Stimulated activated CD4-positive, alpha-beta T cell treated with anti-CD3 and anti-CD28 coated beads, Interleukin-12 subunit alpha, Interleukin-12 subunit beta, amount 100 ng/mL, for 4 hours (primary cell): ENCODE results near the gene PPP3CA.

Source experiments
- DNase-seq: peaks from one replicate; pipeline ENCODE4 v3.0.0-alpha.2; 2020

The PPP3CA gene

GRCh38 chr4:101081695-101082369 lies 265.5 kb downstream of the PPP3CA start:
- DNase-seq, result no peak

- DNase-seq, result no peak
Observed at GRCh38 chr4:101081166-101081565, 266.2 kb downstream of the PPP3CA start.

- DNase-seq, result no peak
Observed at GRCh38 chr4:101078950-101079349, 268.4 kb downstream of the PPP3CA start.

- no peak for DNase-seq
Observed at GRCh38 chr4:101076032-101076431, 271.3 kb downstream of the PPP3CA start.

- no peak for DNase-seq
Observed at GRCh38 chr4:101075536-101075935, 271.8 kb downstream of the PPP3CA start.

GRCh38 chr4:101074326-101074725 lies 273.0 kb downstream of the PPP3CA start:
- no peak for DNase-seq

- DNase-seq, result no peak
Observed at GRCh38 chr4:101071241-101071640, 276.1 kb downstream of the PPP3CA start.

GRCh38 chr4:101068115-101068514 lies 279.2 kb downstream of the PPP3CA start:
- no peak for DNase-seq

- no peak for DNase-seq
Observed at GRCh38 chr4:101067383-101067782, 279.9 kb downstream of the PPP3CA start.

GRCh38 chr4:101066626-101067170 lies 280.6 kb downstream of the PPP3CA start:
- DNase-seq, result no peak

- DNase-seq, result no peak
Observed at GRCh38 chr4:101065935-101066485, 281.3 kb downstream of the PPP3CA start.

- DNase-seq, result no peak
Observed at GRCh38 chr4:101065346-101065745, 282.0 kb downstream of the PPP3CA start.

GRCh38 chr4:101064541-101065180 lies 282.7 kb downstream of the PPP3CA start:
- no peak for DNase-seq

- DNase-seq, result no peak
Observed at GRCh38 chr4:101055392-101055791, 291.9 kb downstream of the PPP3CA start.

GRCh38 chr4:101050837-101051205 lies 296.5 kb downstream of the PPP3CA start:
- DNase-seq, result no peak

- no peak for DNase-seq
Observed at GRCh38 chr4:101050088-101050836, 297.1 kb downstream of the PPP3CA start.

- no peak for DNase-seq
Observed at GRCh38 chr4:101049549-101050001, 297.8 kb downstream of the PPP3CA start.

- DNase-seq, result no peak
Observed at GRCh38 chr4:101044766-101045165, 302.6 kb downstream of the PPP3CA start.

- DNase-seq, result no peak
Observed at GRCh38 chr4:101042847-101043246, 304.5 kb downstream of the PPP3CA start.

GRCh38 chr4:101040776-101041175 lies 306.6 kb downstream of the PPP3CA start:
- DNase-seq, result no peak

GRCh38 chr4:101039367-101039766 lies 308.0 kb downstream of the PPP3CA start:
- no peak for DNase-seq

GRCh38 chr4:101037938-101038413 lies 309.4 kb downstream of the PPP3CA start:
- no peak for DNase-seq

- DNase-seq, result no peak
Observed at GRCh38 chr4:101037249-101037648, 310.1 kb downstream of the PPP3CA start.
